Bone marrow (tissue), 2 donors: ENCODE measurements around the gene RNASE3.
"Not testable (repeated sequence)": the region's sequence is repeated elsewhere in the genome, so short reads cannot be mapped to it uniquely, and the experiment has no call there.

Experiments
- DNase-seq, 2 donors: peaks; one replicate each; lab custom pipeline; 2025; lab: John Stamatoyannopoulos, UW

RNASE3 gene

DNA sequence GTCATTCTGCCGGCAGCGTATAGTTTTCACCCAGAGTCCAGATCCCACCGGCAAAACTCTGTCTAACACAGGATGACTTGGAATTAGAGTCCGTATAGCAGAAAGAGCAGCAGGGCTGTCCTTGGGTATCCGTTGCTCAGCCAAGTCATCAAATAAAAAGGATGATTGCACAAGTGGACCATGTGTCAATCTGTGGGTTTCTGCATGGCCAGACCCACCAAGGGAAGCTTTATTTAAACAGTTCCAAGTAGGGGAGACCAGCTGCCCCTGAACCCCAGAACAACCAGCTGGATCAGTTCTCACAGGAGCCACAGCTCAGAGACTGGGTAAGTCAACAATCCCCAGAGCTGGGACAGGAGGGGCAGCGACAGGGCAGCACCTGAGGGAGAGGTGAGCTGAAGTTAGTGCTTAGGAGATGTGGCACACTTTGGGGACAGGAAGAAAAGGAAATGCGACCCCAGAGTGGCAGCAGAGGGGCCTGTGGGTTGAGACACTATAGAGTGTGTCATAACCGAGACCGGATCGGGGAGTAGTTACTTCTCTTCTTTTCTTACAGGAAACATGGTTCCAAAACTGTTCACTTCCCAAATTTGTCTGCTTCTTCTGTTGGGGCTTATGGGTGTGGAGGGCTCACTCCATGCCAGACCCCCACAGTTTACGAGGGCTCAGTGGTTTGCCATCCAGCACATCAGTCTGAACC, at the start of gene RNASE3:
Gene RNASE3 (plus strand): TSS at position 260 of the 700 bp plus-strand sequence. CDS start 302 bp downstream, at position 562.
- not testable (repeated sequence) for DNase-seq

DNA sequence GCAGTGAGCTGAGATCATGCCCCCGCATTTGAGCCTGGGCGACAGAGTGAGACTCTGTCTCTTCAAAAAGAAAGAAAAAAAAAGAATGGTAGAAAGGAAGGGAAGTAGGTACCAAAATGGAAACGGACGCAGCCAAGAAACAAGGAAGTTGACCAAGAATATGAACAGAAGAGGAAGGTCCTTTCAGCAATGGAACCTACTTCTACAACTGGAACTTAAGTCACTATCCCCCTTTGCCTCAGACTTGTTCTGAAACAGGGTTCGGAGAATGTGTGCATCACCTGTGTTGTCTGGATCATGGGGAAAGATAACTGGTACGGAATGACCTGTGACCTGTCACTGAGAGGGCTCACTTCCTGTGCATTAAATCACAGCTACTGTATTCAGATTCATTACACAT, 44.6 kb upstream of the RNASE3 start:
- DNase-seq, result no peak

DNA sequence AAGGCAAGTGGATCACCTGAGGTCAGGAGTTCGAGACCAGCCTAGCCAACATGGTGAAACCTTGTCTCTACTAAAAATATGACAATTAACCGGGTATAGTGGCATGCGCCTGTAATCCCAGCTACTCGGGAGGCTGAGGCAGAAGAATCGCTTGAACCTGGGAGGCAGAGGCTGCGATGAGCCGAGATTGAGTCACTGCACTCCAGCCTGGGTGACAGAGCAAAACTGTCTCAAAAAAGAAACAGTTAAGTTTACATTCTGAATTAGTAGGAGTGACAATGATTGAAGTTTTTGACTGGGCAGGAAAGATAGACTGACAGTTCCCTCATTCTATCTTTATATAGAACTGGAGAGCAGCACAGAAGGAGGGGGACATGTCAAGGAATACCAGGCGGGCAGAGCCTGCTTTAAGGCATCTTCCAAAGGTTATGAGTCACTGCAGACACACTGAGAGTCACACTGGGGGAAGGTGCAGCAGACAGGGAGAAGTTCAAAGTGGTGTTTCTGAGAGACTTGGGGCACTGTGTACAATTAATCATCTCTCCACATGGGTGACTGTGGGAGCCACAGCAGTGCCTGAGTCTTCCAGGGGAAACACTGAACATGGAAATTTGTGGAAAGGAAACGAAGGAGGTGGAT, 42.8 kb upstream of the RNASE3 start:
- DNase-seq, result peak in 1 of 2 donors; percentile 5

DNA sequence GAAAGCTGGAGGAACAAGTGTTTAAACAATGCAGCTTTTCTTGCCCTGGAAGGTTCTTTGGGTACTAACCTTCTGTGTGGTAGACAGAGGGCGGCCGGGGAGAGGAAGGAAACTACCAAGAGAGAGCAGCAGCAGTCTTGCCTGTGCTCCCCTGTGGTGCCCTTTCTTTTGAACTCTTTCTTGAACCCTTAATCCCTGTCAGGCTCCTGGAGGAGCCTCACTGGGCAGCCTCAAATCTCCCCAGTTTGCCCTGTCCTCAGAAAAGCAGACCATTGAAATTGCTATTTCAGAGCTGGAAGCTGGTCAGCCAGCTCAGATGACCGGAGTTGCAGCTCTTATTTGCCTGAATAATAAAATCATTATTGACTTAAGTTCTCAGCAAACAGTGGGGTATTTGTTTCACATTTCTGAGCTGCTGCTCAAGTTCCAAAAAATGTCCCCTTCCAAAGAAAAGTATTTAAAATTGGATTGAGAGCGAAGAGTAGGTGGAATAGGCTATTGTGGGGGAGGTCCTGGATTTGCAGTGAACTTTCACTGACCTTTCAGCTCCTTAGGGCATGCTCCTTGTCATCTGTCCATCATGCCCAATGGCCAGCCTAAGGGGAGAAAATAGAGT, 42.1 kb upstream of the RNASE3 start:
- no peak for DNase-seq

DNA sequence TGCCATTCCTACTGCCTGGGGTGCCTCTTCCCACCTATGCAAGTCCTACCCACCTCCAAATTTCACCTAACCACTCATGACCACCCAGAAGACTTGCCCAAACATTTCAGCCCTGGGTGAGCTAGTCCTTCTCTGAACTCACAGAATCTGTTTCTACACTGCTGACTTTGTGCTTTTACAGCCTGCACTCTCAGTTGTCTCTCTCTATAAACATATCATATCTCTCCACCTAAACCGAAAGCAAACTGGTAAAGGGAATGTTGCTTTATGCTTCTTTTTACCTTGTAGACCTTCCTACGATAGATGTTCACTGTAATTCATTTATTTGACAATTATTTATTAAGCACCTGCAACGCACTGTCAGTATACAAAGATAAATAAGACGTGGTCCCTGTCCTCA, 38.1 kb upstream of the RNASE3 start:
- no peak for DNase-seq

DNA sequence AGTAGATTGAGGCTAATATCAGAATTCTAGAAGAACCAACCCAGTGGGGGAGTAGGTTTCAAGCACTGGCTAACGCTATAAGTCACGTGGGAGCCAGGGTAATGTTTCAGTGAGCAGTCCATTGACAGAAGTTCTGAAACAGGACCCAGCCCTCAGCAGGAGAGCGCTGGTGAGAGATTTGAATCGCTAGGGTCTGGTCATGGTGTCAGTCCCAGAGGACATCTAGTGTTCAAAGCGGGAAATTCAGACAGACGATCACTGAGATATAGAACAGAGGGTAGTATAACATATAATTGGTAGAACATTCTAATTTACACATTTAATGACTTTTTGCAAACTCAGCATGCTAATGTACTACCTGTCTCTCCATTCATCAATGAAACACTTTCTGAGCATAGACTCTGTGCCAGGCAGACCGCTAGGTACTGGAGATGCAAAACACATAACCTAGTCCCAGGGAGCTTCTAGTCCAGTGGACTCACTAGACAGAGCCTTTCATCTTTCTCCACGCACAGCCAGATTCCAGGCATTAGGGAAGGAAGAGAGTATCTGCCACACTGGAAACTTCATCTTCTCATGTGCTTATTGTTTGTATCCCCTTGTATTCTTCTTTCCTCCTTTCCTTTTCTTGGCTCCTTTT, 35.4 kb upstream of the RNASE3 start:
- DNase-seq, result peak in 1 of 2 donors; percentile 45

DNA sequence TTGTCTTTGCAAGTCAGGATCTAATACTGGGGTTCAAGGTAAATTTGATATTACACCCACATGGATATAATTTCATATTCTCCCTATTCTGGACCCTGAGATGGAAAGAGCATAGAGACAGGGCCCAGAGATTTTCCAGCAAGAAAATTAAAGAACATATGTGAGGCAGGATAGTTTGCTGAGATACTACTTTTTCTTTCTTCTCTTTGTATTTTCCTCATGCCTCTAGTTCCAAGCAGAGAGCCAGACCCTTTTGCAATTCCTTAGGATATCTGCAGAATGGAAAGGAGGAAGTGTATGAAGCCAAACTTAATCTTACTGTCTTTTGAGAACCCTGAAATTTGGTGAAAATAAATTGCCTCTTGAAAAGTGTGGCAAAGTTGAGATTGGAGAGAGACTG, 34.0 kb upstream of the RNASE3 start:
- DNase-seq, result no peak

DNA sequence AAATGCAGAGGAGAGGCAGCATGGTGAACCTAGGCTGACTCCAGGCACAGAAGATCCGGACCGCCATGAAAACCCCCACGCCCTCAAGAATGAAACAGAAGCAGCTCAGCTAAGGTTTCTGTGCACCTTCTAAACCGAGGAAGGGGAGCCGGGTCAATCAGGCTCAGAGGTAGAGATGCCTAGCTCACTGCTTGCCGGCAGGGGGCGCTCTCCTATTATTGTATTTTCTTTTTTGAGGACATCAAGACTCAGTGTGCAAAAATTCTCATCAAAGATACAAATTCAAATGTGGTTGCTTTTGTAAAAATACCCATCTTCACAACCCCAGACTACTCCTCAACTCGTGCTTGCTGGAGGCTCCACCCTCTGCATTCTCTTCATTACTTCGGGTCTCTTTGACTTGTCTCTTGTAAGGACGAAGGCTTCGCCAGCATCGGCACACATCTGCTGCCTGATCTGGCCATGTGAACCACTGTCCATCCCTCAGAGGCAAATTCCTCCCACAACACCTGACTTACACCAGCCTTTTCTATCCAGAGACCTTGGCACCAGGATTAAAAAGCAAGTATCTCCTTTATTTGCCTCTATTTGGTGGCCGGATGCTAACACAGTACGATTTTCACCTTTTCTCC, 33.4 kb upstream of the RNASE3 start:
- peak; percentile 37 to 56 for DNase-seq

DNA sequence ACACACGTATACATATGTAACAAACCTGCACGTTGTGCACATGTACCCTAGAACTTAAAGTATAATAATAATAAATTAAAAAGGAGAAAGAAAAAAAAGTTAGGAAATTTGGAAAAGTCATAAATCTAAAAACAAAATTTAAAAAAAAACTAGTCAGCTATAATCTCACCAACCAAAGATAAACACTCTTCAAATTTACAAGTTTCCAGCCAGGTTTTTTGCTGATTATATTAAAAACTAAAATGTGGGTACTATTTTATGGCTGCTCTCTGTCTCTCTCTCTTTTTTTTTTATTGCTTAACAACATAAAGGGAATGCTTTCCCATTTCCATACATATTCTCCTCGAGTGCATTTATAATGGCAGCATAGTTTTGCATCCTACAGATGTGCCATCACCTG, 25.0 kb upstream of the RNASE3 start:
- DNase-seq, result no peak

DNA sequence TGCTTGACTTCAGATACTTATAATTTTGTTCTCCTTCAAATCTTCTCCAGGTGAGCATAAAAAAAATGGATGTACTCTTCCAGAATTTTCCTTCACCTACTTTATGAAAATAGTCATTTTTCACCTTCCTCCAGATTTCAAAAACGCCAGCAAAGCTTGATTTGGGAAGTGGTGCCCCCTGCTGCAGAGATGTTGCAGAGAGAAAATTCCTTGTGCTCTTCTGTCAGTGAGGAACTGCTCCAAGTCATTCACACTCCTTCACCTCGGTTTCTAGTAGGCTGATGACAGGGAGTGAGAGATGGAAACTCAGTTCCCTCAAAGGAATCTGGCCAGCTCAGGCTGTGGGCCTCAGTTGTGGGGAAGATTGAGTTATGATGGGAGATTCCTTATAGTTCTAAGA, 24.2 kb upstream of the RNASE3 start:
- no peak for DNase-seq

DNA sequence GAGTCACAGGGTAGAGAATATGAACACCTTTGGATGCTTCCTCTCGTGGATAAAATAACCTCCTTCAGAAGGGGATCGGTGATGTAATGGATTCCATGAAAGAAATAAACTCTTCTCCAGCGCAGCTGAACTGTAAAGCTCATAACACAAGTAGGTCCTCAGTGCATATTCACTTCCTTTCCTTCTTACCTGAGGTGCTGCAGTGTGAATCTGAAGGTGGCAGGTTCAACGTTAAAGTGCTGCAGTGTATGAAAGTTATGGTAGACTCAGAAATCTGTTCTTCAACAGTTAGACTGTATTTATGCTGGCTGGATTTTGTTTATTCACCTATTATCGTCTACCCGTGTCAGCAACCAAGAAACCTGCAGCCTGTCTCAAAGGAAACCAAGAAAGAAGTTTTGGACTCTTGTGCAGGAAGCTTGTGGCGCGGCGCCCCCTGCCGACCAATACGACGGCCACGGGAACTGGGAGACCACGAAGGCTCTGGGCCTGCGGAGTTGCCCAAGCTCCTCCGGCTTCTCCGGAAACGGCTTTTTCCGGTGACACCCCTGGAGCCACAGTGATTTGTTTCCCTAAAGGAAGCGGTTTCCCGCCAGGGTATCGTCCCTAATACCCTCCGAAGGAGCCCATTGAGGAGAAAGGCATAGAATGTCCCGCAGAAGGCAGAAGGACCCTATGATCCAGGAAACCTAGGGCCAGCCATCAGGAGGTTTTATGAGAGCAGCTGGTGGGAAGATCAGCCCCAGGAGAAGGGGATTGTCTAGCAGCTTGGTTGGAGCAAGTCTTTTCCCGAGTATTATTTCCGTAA, 17.6 kb upstream of the RNASE3 start:
- peak; percentile 54 to 61 for DNase-seq

DNA sequence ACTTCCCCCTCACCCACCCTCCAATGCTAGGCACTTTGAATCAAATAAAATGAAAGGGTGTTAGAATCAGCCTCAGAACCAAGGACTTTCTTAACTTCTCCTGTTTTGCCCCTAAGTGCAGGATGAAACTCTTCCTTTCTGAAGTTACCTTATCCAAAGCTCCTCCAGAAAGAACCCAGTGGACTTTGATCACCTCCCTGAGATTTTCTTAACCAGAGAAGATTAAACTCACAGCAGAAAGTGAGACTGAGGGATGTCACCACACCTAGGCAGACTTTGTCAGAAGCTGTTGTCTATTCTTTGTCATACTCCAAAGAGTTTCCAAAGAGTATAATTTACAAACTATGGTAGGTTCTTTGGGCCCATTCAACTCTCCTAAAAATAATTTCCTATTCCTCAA, 14.2 kb upstream of the RNASE3 start:
- DNase-seq, result no peak

DNA sequence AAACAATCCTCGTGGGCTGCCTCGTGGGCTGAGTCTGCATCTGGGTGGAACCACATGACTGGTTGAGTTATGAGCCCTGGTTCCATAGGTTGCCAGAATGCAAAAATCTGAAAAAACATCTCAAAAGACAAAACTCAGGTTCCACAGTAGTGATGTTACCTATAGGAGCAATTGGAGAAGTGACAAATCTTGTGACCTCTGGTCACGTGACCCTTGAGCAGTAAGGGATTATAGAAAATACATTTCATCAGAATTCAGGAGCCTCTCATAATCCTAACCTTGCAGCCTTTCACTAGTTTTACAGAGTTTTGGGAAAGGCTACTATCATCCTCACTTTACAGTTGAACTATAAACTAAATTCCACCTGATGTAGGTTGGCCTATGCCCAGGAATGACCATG, 12.5 kb upstream of the RNASE3 start:
- no peak for DNase-seq

DNA sequence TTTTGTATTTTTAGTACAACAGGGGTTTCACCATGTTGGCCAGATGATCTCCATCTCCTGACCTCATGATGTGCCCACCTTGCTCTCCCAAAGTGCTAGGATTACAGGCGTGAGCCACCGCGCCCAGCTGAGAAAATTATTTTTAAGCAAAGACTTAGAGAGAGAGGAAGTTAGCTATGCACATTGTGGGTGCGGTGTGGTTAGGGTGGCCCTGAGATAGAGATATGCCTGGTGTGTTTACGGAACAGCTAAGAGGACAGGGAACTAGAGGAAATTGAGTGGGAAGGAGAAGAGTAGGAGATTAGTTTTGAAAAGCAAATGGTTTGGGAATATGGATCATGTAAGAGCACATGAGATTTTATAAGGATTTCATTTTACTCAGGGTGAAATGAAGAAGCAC, 10.0 kb upstream of the RNASE3 start:
- DNase-seq, result not testable (repeated sequence)

DNA sequence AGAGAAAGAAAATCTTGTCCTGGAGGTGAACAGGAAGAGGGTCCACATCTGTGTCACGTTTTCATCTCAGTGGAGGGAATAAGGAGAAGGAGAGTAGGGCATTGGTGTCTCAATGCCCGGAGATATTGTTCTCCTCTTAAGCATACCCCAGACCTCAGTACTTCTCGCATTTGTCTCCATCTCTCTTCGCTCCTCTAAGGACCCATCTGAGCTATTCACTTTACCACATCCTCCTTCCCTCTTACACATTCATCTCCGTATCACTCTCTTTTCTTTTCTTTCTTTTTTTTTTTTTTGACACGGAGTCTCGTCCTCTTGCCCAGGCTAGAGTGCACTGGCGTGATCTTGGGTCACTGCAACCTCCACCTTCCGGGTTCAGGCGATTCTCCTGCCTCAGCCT, 8.4 kb upstream of the RNASE3 start:
- not testable (repeated sequence) for DNase-seq

DNA sequence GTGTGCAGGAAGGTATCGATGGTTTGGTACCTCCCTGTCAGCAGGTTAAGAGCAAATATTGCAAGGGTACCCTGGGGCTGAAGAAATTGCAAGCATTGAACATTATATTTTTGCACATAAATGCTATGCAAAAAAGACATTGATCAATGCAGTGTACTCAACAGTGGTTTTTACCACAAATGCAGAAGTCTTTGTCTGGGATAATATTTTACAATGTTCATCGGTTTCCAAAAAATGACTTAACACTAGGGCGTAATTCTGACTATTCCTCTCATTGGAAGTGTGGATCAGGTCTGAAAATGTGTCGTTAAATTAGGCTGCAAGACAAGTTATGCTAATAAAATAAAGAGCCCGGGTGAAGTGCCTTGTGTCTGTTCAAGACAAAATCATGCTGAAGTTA, 2.8 kb upstream of the RNASE3 start:
- not testable (repeated sequence) for DNase-seq

DNA sequence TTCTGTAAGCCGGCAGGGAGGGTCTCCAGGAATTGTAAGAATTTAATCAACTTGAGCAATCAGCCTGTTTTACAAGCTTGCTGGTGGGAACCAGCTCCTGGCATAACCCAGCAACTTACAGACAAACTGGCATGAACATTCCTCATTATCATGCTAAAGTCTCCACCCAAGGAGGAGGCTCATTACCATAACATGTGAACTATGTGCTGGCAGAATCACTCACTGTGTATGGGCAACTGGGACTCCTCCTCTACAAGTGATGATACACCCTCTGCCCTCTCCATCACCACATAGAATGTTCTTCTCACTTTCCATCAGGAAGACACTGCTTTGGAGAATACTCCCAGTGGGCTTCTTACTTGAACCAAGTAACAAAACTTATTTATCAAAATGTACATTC, 4.1 kb downstream of the RNASE3 start:
- DNase-seq, result not testable (repeated sequence)

DNA sequence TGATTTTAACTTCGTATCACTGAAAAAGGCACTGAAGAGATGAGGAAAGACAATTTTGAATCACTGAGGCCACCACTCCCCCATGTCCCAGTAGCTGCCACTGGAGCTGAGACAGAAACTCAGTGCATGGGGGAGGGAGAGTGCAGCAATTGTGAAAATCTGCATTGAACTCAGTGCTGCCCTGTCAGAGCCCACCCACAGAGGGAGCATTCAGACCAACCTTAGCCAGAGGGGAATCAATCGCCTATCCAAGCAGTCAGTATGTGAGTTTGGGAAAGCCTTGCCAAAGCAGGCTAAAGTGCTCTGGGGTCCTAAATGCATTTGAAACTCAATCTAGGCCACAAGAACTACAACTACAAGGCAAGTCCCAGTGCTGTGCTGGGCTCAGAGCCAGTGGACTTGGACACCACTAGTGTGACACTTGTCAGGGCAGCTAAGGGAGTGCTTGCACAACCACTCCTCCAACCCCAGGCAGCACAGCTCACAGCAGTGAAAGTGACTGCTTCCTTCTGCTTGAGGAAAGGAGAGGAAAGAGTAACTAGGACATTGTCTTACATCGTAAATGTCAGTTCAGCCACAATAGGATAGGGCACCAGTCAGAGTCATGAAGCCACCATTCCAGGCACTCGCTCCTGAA, 13.3 kb downstream of the RNASE3 start:
- no peak for DNase-seq

DNA sequence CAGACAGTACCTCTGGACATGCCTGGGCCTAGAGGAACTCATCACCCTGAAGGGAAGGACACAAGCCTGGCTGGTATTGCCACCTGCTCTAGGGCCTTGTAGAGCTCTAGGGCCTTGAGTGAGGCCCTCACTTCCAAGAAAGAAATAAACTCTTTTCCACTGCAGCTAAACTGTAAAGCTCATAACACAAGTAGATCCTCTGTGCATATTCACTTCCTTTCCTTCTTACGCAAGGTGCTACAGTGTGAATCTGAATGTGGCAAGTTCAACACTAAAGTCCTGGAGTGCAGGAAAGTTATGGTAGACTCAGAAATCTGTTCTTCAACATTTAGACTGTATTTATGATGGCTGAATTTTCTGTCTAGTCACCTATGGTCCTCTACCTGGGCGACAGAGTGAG, 14.5 kb downstream of the RNASE3 start:
- no peak for DNase-seq

DNA sequence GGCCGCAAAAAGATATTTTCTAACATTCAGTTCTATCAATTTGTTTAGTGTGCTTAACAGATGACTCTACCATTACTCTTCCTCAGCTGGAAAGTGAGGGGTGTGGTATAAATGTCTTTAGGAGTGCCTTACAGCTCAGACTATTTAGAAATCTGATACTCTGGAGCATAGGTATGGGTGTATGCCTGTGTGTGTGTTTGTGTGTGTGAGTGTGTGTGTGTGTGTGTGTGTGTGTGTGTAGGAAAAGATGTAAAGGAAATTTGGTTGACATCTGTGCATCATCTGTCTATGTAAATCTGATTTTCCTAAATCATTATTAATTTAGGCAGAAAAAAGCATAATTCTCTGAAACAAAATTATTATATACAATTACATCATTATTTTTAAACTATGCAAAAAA, 16.0 kb downstream of the RNASE3 start:
- no peak for DNase-seq

DNA sequence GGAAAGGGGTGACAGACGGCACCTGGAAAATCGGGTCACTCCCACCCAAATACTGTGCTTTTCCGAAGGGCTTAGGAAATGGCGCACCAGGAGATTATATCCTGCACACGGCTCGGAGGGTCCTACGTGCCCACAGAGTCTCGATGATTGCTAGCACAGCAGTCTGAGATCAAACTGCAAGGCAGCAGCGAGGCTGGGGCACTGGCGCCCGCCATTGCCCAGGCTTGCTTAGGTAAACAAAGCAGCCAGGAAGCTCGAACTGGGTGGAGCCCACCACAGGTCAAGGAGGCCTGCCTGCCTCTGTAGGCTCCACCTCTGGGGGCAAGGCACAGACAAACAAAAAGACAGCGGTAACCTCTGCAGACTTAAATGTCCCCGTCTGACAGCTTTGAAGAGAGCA, 19.6 kb downstream of the RNASE3 start:
- not testable (repeated sequence) for DNase-seq
